Lung microvascular endothelial cell (primary cell): ENCODE data around the gene ARSI. TPM values are rescaled to one million over a fixed set of nuclear protein-coding genes. Genes with fewer than 3 reads are reported as not detected.
A peak's percentile ranks its signal among the peaks of the same experiment; 100 is the strongest.

ENCODE experiments used
- DNase-seq, 2 donors: peaks; one replicate each; pipeline versions ENCODE4 v3.0.0 to v3.0.0-alpha.2; 2010; ENCODE audit warnings: low read depth in 2 of 2
- total RNA-seq: library from RNA; depleted of rRNA; stranded (reverse); fragments of >200 nt; gene quantifications from 2 replicates; pipeline ENCODE4 v1.2.1, GENCODE V29; 2014

ARSI gene
- total RNA-seq, 1 donor from 2014 or later, result not detected

- DNase-seq, result no peak
These were observed 32.0 kb downstream of the ARSI start for GRCh38 chr5:150270541-150271295.

- DNase-seq, result peak in 1 of 2 donors; percentile 75
These were observed 35.8 kb downstream of the ARSI start for GRCh38 chr5:150266871-150267291.

GRCh38 chr5:150265870-150266383 lies 36.8 kb downstream of the ARSI start:
- no peak for DNase-seq

GRCh38 chr5:150264667-150265603 lies 37.8 kb downstream of the ARSI start:
- no peak for DNase-seq

GRCh38 chr5:150263801-150264621 lies 38.7 kb downstream of the ARSI start:
- DNase-seq, result peak; percentile 17 to 67

GRCh38 chr5:150263375-150263775 lies 39.3 kb downstream of the ARSI start:
- no peak for DNase-seq

- DNase-seq, result no peak
These were observed 40.2 kb downstream of the ARSI start for GRCh38 chr5:150262502-150262901.

GRCh38 chr5:150261231-150261630 lies 41.5 kb downstream of the ARSI start:
- no peak for DNase-seq

GRCh38 chr5:150258130-150258529 lies 44.6 kb downstream of the ARSI start:
- DNase-seq, result no peak

GRCh38 chr5:150257424-150257823 lies 45.3 kb downstream of the ARSI start:
- no peak for DNase-seq

- DNase-seq, result no peak
These were observed 46.2 kb downstream of the ARSI start for GRCh38 chr5:150256410-150257064.

- DNase-seq, result peak; percentile 52 to 53
These were observed 46.9 kb downstream of the ARSI start for GRCh38 chr5:150255659-150256409.

- DNase-seq, result no peak
These were observed 47.9 kb downstream of the ARSI start for GRCh38 chr5:150254774-150255173.

GRCh38 chr5:150254363-150254762 lies 48.3 kb downstream of the ARSI start:
- DNase-seq, result no peak

GRCh38 chr5:150253416-150254208 lies 49.1 kb downstream of the ARSI start:
- no peak for DNase-seq

GRCh38 chr5:150252489-150252888 lies 50.2 kb downstream of the ARSI start:
- no peak for DNase-seq

- no peak for DNase-seq
These were observed 51.2 kb downstream of the ARSI start for GRCh38 chr5:150251504-150251903.

- no peak for DNase-seq
These were observed 53.0 kb downstream of the ARSI start for GRCh38 chr5:150249744-150250143.

GRCh38 chr5:150248946-150249345 lies 53.8 kb downstream of the ARSI start:
- DNase-seq, result no peak
